HCT116 (cell line): ENCODE data around the gene NXN. TPM values are rescaled to one million over a fixed set of nuclear protein-coding genes. Genes with fewer than 3 reads are reported as not detected.
A peak's percentile ranks its signal among the peaks of the same experiment; 100 is the strongest.

Experiments
- ATAC-seq: fragments of 200-7000 bp; cut with Tn5 transposase; 2 replicates; pipeline ENCODE4 v1.9.1; 2020; ENCODE audit warnings: mild to moderate bottlenecking, moderate library complexity
- BruUV-seq: library from RNA; stranded (reverse); fragments of 400-500 nt; replicated peaks from 2 replicates; lab custom pipeline; 2021; lab: Mats Ljungman, UMichigan
- CTCF ChIA-PET: fragments of 300-600 bp; sonication (Branson Sonifier 250); formaldehyde crosslinking; loops from one replicate; lab custom pipeline; 2021; ENCODE audit warnings: antibody characterized with exemption; lab: Charles Lee
- POLR2A ChIA-PET: fragments of 300-600, 350-600 bp; sonication (Branson Sonifier 250); formaldehyde crosslinking; loops from one replicate; lab custom pipeline; 2021; ENCODE audit warnings: antibody characterized with exemption; lab: Charles Lee
- RAD21 ChIA-PET, 2 experiments: fragments of 300-600 bp; sonication (Branson Sonifier 250); formaldehyde crosslinking; loops; one replicate each; lab custom pipeline; 2023; ENCODE audit warnings: low total read pairs in 2 of 2; ENCODE audit not compliant: uncharacterized antibody in 2 of 2, unreplicated experiment in 2 of 2, low non-redundant PET in 1 of 2; lab: Charles Lee
- DNase-seq: peaks from one replicate; pipeline ENCODE4 v3.0.0-alpha.2; 2010; ENCODE audit warnings: low read depth, low spot score
- H2AFZ ChIP-seq: fragments of 200-600 bp; shearing (Covaris generic), sonication (generic); 2 replicates; pipeline ENCODE4 v1.6.1; 2017; ENCODE audit warnings: low read depth, mixed run types, mixed read lengths, antibody characterized with exemption, low read length; ENCODE audit not compliant: poor library complexity, severe bottlenecking
- H3K27ac ChIP-seq: 2 replicates; pipeline ENCODE4 v1.5.1; 2012; ENCODE audit warnings: low read depth, low read length
- H3K27me3 ChIP-seq: fragments of 200-600 bp; sonication (generic); 2 replicates; pipeline ENCODE4 v1.6.1; 2016; ENCODE audit warnings: mixed run types, low read length, mixed read lengths; ENCODE audit not compliant: insufficient read depth
- H3K36me3 ChIP-seq, 2 experiments: fragments of 200-500 bp in 1 of 2; fragments of 200-600 bp in 1 of 2; sonication (Bioruptor generic) in 1 of 2; sonication (generic) in 1 of 2; 2 replicates each; pipeline versions ENCODE4 v1.5.1 to v1.6.1; 2014 to 2016; ENCODE audit warnings: low read length in 2 of 2, inconsistent platforms in 1 of 2, mixed read lengths in 1 of 2, mixed run types in 1 of 2; ENCODE audit not compliant: insufficient read depth in 2 of 2, control insufficient read depth in 1 of 2
- H3K4me1 ChIP-seq, 2 experiments: fragments of 200-600 bp in 1 of 2; sonication (generic) in 1 of 2; 2 replicates each; pipeline versions ENCODE4 v1.5.1 to v1.6.1; 2012 to 2017; ENCODE audit warnings: low read length in 2 of 2, inconsistent platforms in 1 of 2, mild to moderate bottlenecking in 1 of 2, mixed read lengths in 1 of 2, mixed run types in 1 of 2, moderate library complexity in 1 of 2; ENCODE audit not compliant: insufficient read depth in 2 of 2, control insufficient read depth in 1 of 2
- H3K4me2 ChIP-seq: fragments of 200-600 bp; sonication (generic); 2 replicates; pipeline ENCODE4 v1.6.1; 2017; ENCODE audit warnings: mixed run types, low read length, mixed read lengths
- H3K4me3 ChIP-seq, 2 experiments: fragments of 200-600 bp in 1 of 2; sonication (generic) in 1 of 2; replicated peaks in 1 of 2; 2 replicates each; pipeline ENCODE4 v1.5.1; 2011 to 2016; ENCODE audit warnings: low read length in 2 of 2, control low read depth in 1 of 2, low read depth in 1 of 2, mild to moderate bottlenecking in 1 of 2, mixed read lengths in 1 of 2, mixed run types in 1 of 2
- H3K79me2 ChIP-seq: fragments of 200-600 bp; sonication (generic); 2 replicates; pipeline ENCODE4 v1.6.1; 2017; ENCODE audit warnings: mild to moderate bottlenecking, mixed run types, low read length, moderate library complexity, mixed read lengths; ENCODE audit not compliant: insufficient read depth
- H3K9ac ChIP-seq: fragments of 200-600 bp; sonication (generic); 2 replicates; pipeline ENCODE4 v1.6.1; 2016; ENCODE audit warnings: low read length, mixed read lengths
- H3K9me2 ChIP-seq: fragments of 200-600 bp; sonication (generic), shearing (Covaris generic); 2 replicates; pipeline ENCODE4 v1.6.1; 2017; ENCODE audit warnings: mixed run types, mild to moderate bottlenecking, moderate library complexity; ENCODE audit not compliant: insufficient read depth
- H3K9me3 ChIP-seq, 2 experiments: fragments of 200-500 bp in 1 of 2; fragments of 200-600 bp in 1 of 2; sonication (Bioruptor generic) in 1 of 2; sonication (generic) in 1 of 2; 2 replicates each; pipeline ENCODE4 v1.6.1; 2014 to 2017; ENCODE audit warnings: low read length in 2 of 2, mixed read lengths in 2 of 2, inconsistent platforms in 1 of 2, low read depth in 1 of 2, mild to moderate bottlenecking in 1 of 2, mixed run types in 1 of 2, moderate library complexity in 1 of 2; ENCODE audit not compliant: control insufficient read depth in 1 of 2, insufficient read depth in 1 of 2
- H4K20me1 ChIP-seq: fragments of 200-600 bp; sonication (generic), shearing (Covaris generic); 2 replicates; pipeline ENCODE4 v1.6.1; 2017; ENCODE audit warnings: mixed run types, mild to moderate bottlenecking, moderate library complexity; ENCODE audit not compliant: insufficient read depth
- CBX3 ChIP-seq: IDR thresholded peaks from 2 replicates; pipeline ENCODE4 v1.6.1; 2012; ENCODE audit warnings: low read depth
- CEBPB ChIP-seq: IDR thresholded peaks from 2 replicates; pipeline ENCODE4 v1.6.1; 2012; ENCODE audit warnings: low read depth
- ELF1 ChIP-seq: IDR thresholded peaks from 2 replicates; pipeline ENCODE4 v1.6.1; 2012; ENCODE audit warnings: low read depth, borderline replicate concordance
- JUND ChIP-seq: IDR thresholded peaks from 2 replicates; pipeline ENCODE4 v1.6.1; 2012
- RAD21 ChIP-seq: IDR thresholded peaks from 2 replicates; pipeline ENCODE4 v1.6.1; 2012; ENCODE audit warnings: low read depth, mild to moderate bottlenecking
- SIN3A ChIP-seq: IDR thresholded peaks from 2 replicates; pipeline ENCODE4 v1.6.1; 2012; ENCODE audit warnings: low read depth
- SP1 ChIP-seq: IDR thresholded peaks from 2 replicates; pipeline ENCODE4 v1.6.1; 2012; ENCODE audit warnings: low read depth
- ZNF274 ChIP-seq: fragments of 200-500 bp; sonication (Bioruptor generic); IDR thresholded peaks from 2 replicates; pipeline ENCODE4 v1.6.1; 2014; ENCODE audit warnings: mild to moderate bottlenecking, low read depth, low read length, inconsistent platforms
- intact Hi-C: fragments of 100-400 bp; cut with micrococcal nuclease; formaldehyde crosslinking; loops from 2 replicates; pipeline ENCODE4 v1.10.0; 2022
- total RNA-seq: library from RNA; stranded (reverse); gene quantifications from one replicate; pipeline ENCODE4 v1.2.1, GENCODE V29; 2021; ENCODE audit not compliant: unreplicated experiment
- TF ChIP-seq, protein P1 (sequence below): IDR thresholded peaks from 2 replicates; pipeline ENCODE4 v1.6.1; 2012

NXN gene
- total RNA-seq, 1 experiment from 2014 or later, result 83.7 TPM

DNA sequence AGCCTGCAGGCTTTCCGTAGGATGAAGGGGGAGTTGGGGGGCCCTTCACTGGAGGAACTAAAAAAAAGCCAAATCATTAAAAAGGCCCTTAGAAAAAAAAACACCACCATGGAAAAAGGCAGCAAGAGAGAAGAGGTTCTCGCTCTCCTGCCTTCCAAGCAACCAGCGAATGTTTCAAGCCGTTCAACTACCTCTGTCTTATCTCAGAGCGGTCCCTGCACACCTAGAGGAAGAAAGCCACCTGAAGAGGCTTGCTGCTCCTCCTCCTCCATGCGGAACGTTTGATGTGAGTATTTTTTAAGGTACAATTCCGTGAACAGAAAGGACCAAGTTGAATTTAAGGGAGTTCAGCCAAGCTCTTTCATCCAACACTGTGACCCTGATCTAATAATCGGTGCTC is 9.2 kb downstream of the NXN start:
- Histone ChIP-seq H3K4me3 (peak overlapping the region; percentile 33 to 43), H2AFZ (no peak overlapping the region), H3K27me3 (no peaks in the 10 kb centered on the region), H3K4me2 (peak overlapping the region; percentile 71), H3K36me3 (0 out of 4 replicates have a peak, but pooled peaks cover 0 to 4% of the 10 kb centered on the region in 2 experiments), H3K9ac (peak overlapping the region; percentile 59), H4K20me1 (no peaks in the 10 kb centered on the region; the same call in 1 of the 2 replicates), H3K27ac (peak overlapping the region; percentile 65), H3K9me3 (no peaks in the 10 kb centered on the region), H3K79me2 (peaks cover 91% of the 10 kb centered on the region), H3K4me1 (peaks cover 62 to 93% of the 10 kb centered on the region in 2 experiments), H3K9me2 (no peaks in the 10 kb centered on the region)
- intact Hi-C loops, result no loop called here
- no peak for ATAC-seq
- no peak for TF ChIP-seq ZNF274
- TF ChIP-seq, protein P1, sequence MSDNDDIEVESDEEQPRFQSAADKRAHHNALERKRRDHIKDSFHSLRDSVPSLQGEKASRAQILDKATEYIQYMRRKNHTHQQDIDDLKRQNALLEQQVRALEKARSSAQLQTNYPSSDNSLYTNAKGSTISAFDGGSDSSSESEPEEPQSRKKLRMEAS, result no peak
- no peak for TF ChIP-seq ELF1
- no peak for TF ChIP-seq JUND
- TF ChIP-seq CEBPB, result no peak
- BruUV-seq, result no TSS peak
- ChIA-PET POLR2A (interaction anchor here (1.8 kb wide), 1 partner anchor 10 kb away, joined by 4 read pairs; the partner anchor contains the start of gene NXN), RAD21 (no interaction called here), CTCF (no interaction called here)
- DNase-seq, result no peak

DNA sequence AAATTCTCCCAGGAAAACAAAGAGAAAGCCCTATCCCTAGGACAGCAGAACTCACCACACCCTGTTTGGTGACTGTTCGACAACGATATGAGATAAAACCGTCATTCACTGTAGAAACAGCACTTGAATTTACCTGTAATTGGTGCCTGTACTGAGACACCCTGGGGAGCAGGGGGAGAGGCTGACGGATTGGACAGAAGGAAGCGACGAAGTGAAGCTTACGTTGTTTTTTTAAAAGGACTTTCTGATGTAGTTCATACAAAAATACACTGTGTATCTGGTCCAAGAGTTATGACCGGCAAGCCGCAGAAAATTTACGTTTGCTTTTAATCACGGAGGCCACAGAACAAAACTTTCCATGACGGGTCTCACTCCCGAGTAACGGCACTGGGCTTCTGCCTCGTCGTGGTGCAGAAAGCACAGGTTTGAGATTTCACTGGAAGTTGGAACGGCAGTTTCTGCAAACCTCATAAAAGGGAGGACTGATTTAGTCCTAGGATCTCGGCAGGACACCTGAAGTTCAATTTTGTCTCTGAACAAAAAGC is 9.7 kb downstream of the NXN start:
- ATAC-seq (peak; percentile 66), DNase-seq (peak; percentile 66)
- peaks cover 91% of the 10 kb centered on the region for H3K79me2 ChIP-seq
- H3K27ac ChIP-seq, result peak overlapping the region; percentile 65
- H3K4me2 ChIP-seq, result peak overlapping the region; percentile 71
- no peaks in the 10 kb centered on the region for H4K20me1 ChIP-seq
- TF ChIP-seq RAD21 (no peak), SP1 (0 out of 2 replicates have a peak, but pooled peaks have one; percentile 31), CBX3 (0 out of 2 replicates have a peak, but pooled peaks have one; percentile 8), SIN3A (0 out of 2 replicates have a peak, but pooled peaks have one; percentile 20)
- RAD21 ChIA-PET, result no interaction called here
- peak overlapping the region; percentile 33 to 43 for H3K4me3 ChIP-seq
- H3K27me3 ChIP-seq, result no peaks in the 10 kb centered on the region
- peak overlapping the region; percentile 59 for H3K9ac ChIP-seq
- BruUV-seq, result no TSS peak
- peaks cover 57 to 92% of the 10 kb centered on the region in 2 experiments for H3K4me1 ChIP-seq
- H2AFZ ChIP-seq, result no peak overlapping the region
- H3K9me2 ChIP-seq, result no peaks in the 10 kb centered on the region
- POLR2A ChIA-PET, result interaction anchor here (1.1 to 1.8 kb wide), 2 partner anchors 10 to 41 kb away, joined by 4 read pairs; partner anchors contain the start of gene NXN
- 0 out of 4 replicates have a peak, but pooled peaks cover 0 to 4% of the 10 kb centered on the region in 2 experiments for H3K36me3 ChIP-seq
- CTCF ChIA-PET, result no interaction called here
- intact Hi-C loops, result no loop called here
- H3K9me3 ChIP-seq, result no peaks in the 10 kb centered on the region
